ENCODE results near the gene ELOA. TPM values are rescaled to one million over a fixed set of nuclear protein-coding genes. Genes with fewer than 3 reads are reported as not detected.

ELOA gene
- total RNA-seq, 2 donors from 2014 or later: 33.3 to 42.4 TPM

GRCh38 chr1:23795676-23796465 lies 52.6 kb downstream of the ELOA start:
- Mint-ChIP-seq H3K4me1 (peaks cover 10% of the 10 kb centered on the region), H3K9me3 (no peaks in the 10 kb centered on the region), H3K27me3 (ENCODE audit: insufficient read depth) (no peaks in the 10 kb centered on the region), H3K4me3 (no peak overlapping the region), H3K27ac (no peak overlapping the region), H3K36me3 (ENCODE audit: low read depth) (peaks cover 30% of the 10 kb centered on the region)
- Histone ChIP-seq H3K4me1 (ENCODE audit: control insufficient read depth, insufficient read depth, low read length) (peaks cover 7% of the 10 kb centered on the region), H3K9ac (ENCODE audit: extremely low read depth, low read length, poor library complexity, severe bottlenecking) (no peak overlapping the region), H3K27me3 (ENCODE audit: control insufficient read depth, insufficient read depth, low read length, poor library complexity, severe bottlenecking) (no peaks in the 10 kb centered on the region), H3K9me3 (ENCODE audit: control insufficient read depth, low read length) (no peaks in the 10 kb centered on the region), H3K4me3 (ENCODE audit: low read length) (no peak overlapping the region), H3K36me3 (ENCODE audit: control insufficient read depth, insufficient read depth, low read length) (peaks cover 34% of the 10 kb centered on the region), H3K27ac (ENCODE audit: low read depth, low read length) (no peak overlapping the region)
- no peak for TF ChIP-seq CTCF (conservative IDR thresholded peaks at IDR 0.05)
- 94 to 99% methylated on average over 9 to 16 of the region's 16 CpGs for WGBS, 2 experiments (ENCODE audit: insufficient coverage in 1 of 2, insufficient read length in 1 of 2)
- DNase-seq: no peak

- Mint-ChIP-seq H3K4me1 (peaks cover 12% of the 10 kb centered on the region), H3K27ac (no peak overlapping the region), H3K9me3 (no peaks in the 10 kb centered on the region), H3K4me3 (no peak overlapping the region), H3K27me3 (ENCODE audit: insufficient read depth) (no peaks in the 10 kb centered on the region), H3K36me3 (ENCODE audit: low read depth) (peaks cover 30% of the 10 kb centered on the region)
- TF ChIP-seq CTCF (conservative IDR thresholded peaks at IDR 0.05): peak; percentile 63
- Histone ChIP-seq H3K4me3 (ENCODE audit: low read length) (no peak overlapping the region), H3K27me3 (ENCODE audit: control insufficient read depth, insufficient read depth, low read length, poor library complexity, severe bottlenecking) (no peaks in the 10 kb centered on the region), H3K9ac (ENCODE audit: extremely low read depth, low read length, poor library complexity, severe bottlenecking) (no peak overlapping the region), H3K36me3 (ENCODE audit: control insufficient read depth, insufficient read depth, low read length) (peaks cover 34% of the 10 kb centered on the region), H3K4me1 (ENCODE audit: control insufficient read depth, insufficient read depth, low read length) (peaks cover 11% of the 10 kb centered on the region), H3K27ac (ENCODE audit: low read depth, low read length) (no peak overlapping the region), H3K9me3 (ENCODE audit: control insufficient read depth, low read length) (no peaks in the 10 kb centered on the region)
- 86 to 94% methylated on average over 10 to 16 of the region's 17 CpGs for WGBS, 2 experiments (ENCODE audit: insufficient coverage in 1 of 2, insufficient read length in 1 of 2)
- DNase-seq: peak; percentile 78
These were observed 53.4 kb downstream of the ELOA start for GRCh38 chr1:23796466-23797271.

GRCh38 chr1:23797478-23798448 lies 54.5 kb downstream of the ELOA start:
- H3K27ac Mint-ChIP-seq: no peak overlapping the region
- Histone ChIP-seq H3K36me3 (ENCODE audit: control insufficient read depth, insufficient read depth, low read length) (peaks cover 34% of the 10 kb centered on the region), H3K9me3 (ENCODE audit: control insufficient read depth, low read length) (no peaks in the 10 kb centered on the region), H3K9ac (ENCODE audit: extremely low read depth, low read length, poor library complexity, severe bottlenecking) (no peak overlapping the region), H3K27ac (ENCODE audit: low read depth, low read length) (no peak overlapping the region), H3K27me3 (ENCODE audit: control insufficient read depth, insufficient read depth, low read length, poor library complexity, severe bottlenecking) (no peaks in the 10 kb centered on the region), H3K4me3 (ENCODE audit: low read length) (no peak overlapping the region), H3K4me1 (ENCODE audit: control insufficient read depth, insufficient read depth, low read length) (peaks cover 7% of the 10 kb centered on the region)
- no peak for TF ChIP-seq CTCF (conservative IDR thresholded peaks at IDR 0.05)
- peaks cover 10% of the 10 kb centered on the region for H3K4me1 Mint-ChIP-seq
- H3K9me3 Mint-ChIP-seq: no peaks in the 10 kb centered on the region
- no peak overlapping the region for H3K4me3 Mint-ChIP-seq
- 94 to 98% methylated on average over 15 to 20 of the region's 20 CpGs for WGBS, 2 experiments (ENCODE audit: insufficient coverage in 1 of 2, insufficient read length in 1 of 2)
- H3K36me3 Mint-ChIP-seq (ENCODE audit: low read depth): peaks cover 32% of the 10 kb centered on the region
- DNase-seq: no peak
- peaks cover 3% of the 10 kb centered on the region for H3K27me3 Mint-ChIP-seq (ENCODE audit: insufficient read depth)

Data from endodermal cell (in vitro differentiated cells).